H1 (cell line): ENCODE data around the gene BPIFB2. TPM values are rescaled to one million over a fixed set of nuclear protein-coding genes. Genes with fewer than 3 reads are reported as not detected.

ENCODE experiments used
- CTCF ChIA-PET: fragments of 300-600 bp; sonication (Branson Sonifier 250); formaldehyde crosslinking; loops from one replicate; lab custom pipeline; 2021; ENCODE audit not compliant: partially characterized antibody; lab: Charles Lee
- POLR2A ChIA-PET: fragments of 300-600 bp; sonication (Branson Sonifier 250); formaldehyde crosslinking; loops from one replicate; lab custom pipeline; 2021; ENCODE audit warnings: inconsistent platforms; ENCODE audit not compliant: partially characterized antibody; lab: Charles Lee
- DNase-seq, 2 experiments: peaks; one replicate each; pipeline versions ENCODE4 v3.0.0 to v3.0.0-alpha.2; 2010 to 2022; ENCODE audit warnings: low spot score in 2 of 2, low read depth in 1 of 2, mixed read lengths in 1 of 2
- FAIRE-seq: peaks from 2 replicates; lab custom pipeline; 2011; peaks lifted over from hg19 to GRCh38; lab: Jason Lieb, UNC
- H2AFZ ChIP-seq: 2 replicates; pipeline ENCODE4 v1.8.1; 2012; ENCODE audit warnings: low read length, inconsistent platforms
- H2AK5ac ChIP-seq: 2 replicates; pipeline ENCODE4 v1.6.1; 2013; ENCODE audit warnings: low read depth, low read length
- H2BK120ac ChIP-seq: replicated peaks from 2 replicates; pipeline ENCODE3; 2013; ENCODE audit warnings: low read depth, low read length, inconsistent platforms
- H2BK12ac ChIP-seq: 2 replicates; pipeline ENCODE4 v1.6.1; 2013; ENCODE audit warnings: low read depth, low read length
- H2BK15ac ChIP-seq: 2 replicates; pipeline ENCODE4 v1.6.1; 2013; ENCODE audit warnings: low read length
- H2BK20ac ChIP-seq: 2 replicates; pipeline ENCODE4 v1.6.1; 2013; ENCODE audit warnings: low read length
- H2BK5ac ChIP-seq: 2 replicates; pipeline ENCODE4 v1.6.1; 2013; ENCODE audit warnings: low read depth, low read length
- H3K14ac ChIP-seq: 2 replicates; pipeline ENCODE4 v1.6.1; 2013; ENCODE audit warnings: inconsistent platforms; ENCODE audit not compliant: insufficient read length
- H3K18ac ChIP-seq: 2 replicates; pipeline ENCODE4 v1.6.1; 2013; ENCODE audit warnings: low read length; ENCODE audit errors: extremely low read depth
- H3K23ac ChIP-seq: 2 replicates; pipeline ENCODE4 v1.6.1; 2013; ENCODE audit warnings: inconsistent platforms; ENCODE audit not compliant: insufficient read length
- H3K23me2 ChIP-seq: 2 replicates; pipeline ENCODE4 v1.6.1; 2013; ENCODE audit warnings: low read depth, low read length
- H3K27ac ChIP-seq: 2 replicates; pipeline ENCODE4 v1.6.1; 2011; ENCODE audit warnings: low read depth, low read length, inconsistent platforms
- H3K27me3 ChIP-seq, 4 experiments: replicated peaks in 1 of 4; 1 replicate in 1 of 4; 2 replicates in 3 of 4; pipeline versions ENCODE4 v1.6.1 to v1.8.1; 2011 to 2013; ENCODE audit warnings: low read length in 3 of 4, mild to moderate bottlenecking in 3 of 4, inconsistent platforms in 2 of 4, mixed read lengths in 2 of 4, moderate library complexity in 1 of 4; ENCODE audit not compliant: control insufficient read depth in 3 of 4, insufficient read depth in 3 of 4; ENCODE audit errors: extremely low read depth in 1 of 4
- H3K36me3 ChIP-seq, 4 experiments: 2 replicates each; pipeline versions ENCODE4 v1.6.1 to v1.8.1; 2011 to 2013; ENCODE audit warnings: mild to moderate bottlenecking in 4 of 4, low read length in 3 of 4, moderate library complexity in 2 of 4, control low read depth in 1 of 4, inconsistent platforms in 1 of 4; ENCODE audit not compliant: insufficient read depth in 4 of 4, control insufficient read depth in 2 of 4
- H3K4ac ChIP-seq: replicated peaks from 2 replicates; pipeline ENCODE3; 2013; ENCODE audit warnings: low read length, low read depth, mixed read lengths, inconsistent platforms; ENCODE audit not compliant: insufficient read length
- H3K4me1 ChIP-seq, 4 experiments: replicated peaks in 1 of 4; 1 replicate in 1 of 4; 2 replicates in 3 of 4; pipeline versions ENCODE4 v1.6.1 to v1.8.1; 2011 to 2013; ENCODE audit warnings: low read length in 3 of 4, inconsistent platforms in 2 of 4, mixed read lengths in 1 of 4; ENCODE audit not compliant: insufficient read depth in 4 of 4, control insufficient read depth in 3 of 4
- H3K4me2 ChIP-seq, 2 experiments: 2 replicates each; pipeline versions ENCODE4 v1.6.1 to v1.8.1; 2011 to 2013; ENCODE audit warnings: low read depth in 2 of 2, low read length in 2 of 2, control low read depth in 1 of 2, inconsistent platforms in 1 of 2, mild to moderate bottlenecking in 1 of 2; ENCODE audit not compliant: insufficient read depth in 1 of 2
- H3K4me3 ChIP-seq, 4 experiments: fragments of 200-600, 300-600 bp in 1 of 4; sonication (generic), shearing (Covaris generic), sonication (Bioruptor Twin) in 1 of 4; 2 replicates each; pipeline versions ENCODE4 v1.5.1 to v1.8.1; 2011 to 2016; ENCODE audit warnings: low read length in 4 of 4, low read depth in 3 of 4, control low read depth in 2 of 4, inconsistent platforms in 2 of 4, mild to moderate bottlenecking in 2 of 4, mixed read lengths in 1 of 4, moderate library complexity in 1 of 4; ENCODE audit not compliant: insufficient read depth in 2 of 4; ENCODE audit errors: extremely low read depth in 1 of 4
- H3K56ac ChIP-seq: replicated peaks from 2 replicates; pipeline ENCODE3; 2013; ENCODE audit warnings: low read depth, mild to moderate bottlenecking, mixed read lengths, low read length, inconsistent platforms; ENCODE audit not compliant: insufficient read length
- H3K79me1 ChIP-seq: 2 replicates; pipeline ENCODE4 v1.6.1; 2013; ENCODE audit warnings: low read depth, low read length, control low read depth
- H3K79me2 ChIP-seq, 2 experiments: 2 replicates each; pipeline versions ENCODE4 v1.6.1 to v1.8.1; 2012 to 2013; ENCODE audit warnings: low read length in 2 of 2, mild to moderate bottlenecking in 2 of 2, inconsistent platforms in 1 of 2; ENCODE audit not compliant: insufficient read depth in 2 of 2, control insufficient read depth in 1 of 2
- H3K9ac ChIP-seq, 4 experiments: replicated peaks in 1 of 4; 1 replicate in 1 of 4; 2 replicates in 3 of 4; pipeline versions ENCODE4 v1.6.1 to v1.8.1; 2011 to 2013; ENCODE audit warnings: low read depth in 3 of 4, low read length in 3 of 4, control low read depth in 2 of 4, mild to moderate bottlenecking in 2 of 4, moderate library complexity in 2 of 4, inconsistent platforms in 1 of 4; ENCODE audit errors: extremely low read depth in 1 of 4
- H3K9me3 ChIP-seq, 2 experiments: 2 replicates each; pipeline versions ENCODE4 v1.6.1 to v1.8.1; 2012 to 2013; ENCODE audit warnings: mild to moderate bottlenecking in 2 of 2, moderate library complexity in 2 of 2, control low read depth in 1 of 2, inconsistent platforms in 1 of 2, low read depth in 1 of 2, low read length in 1 of 2, mixed read lengths in 1 of 2; ENCODE audit not compliant: insufficient read depth in 2 of 2
- H4K20me1 ChIP-seq, 2 experiments: replicated peaks in 1 of 2; 2 replicates each; pipeline versions ENCODE3 to v1.8.1; 2011 to 2013; ENCODE audit warnings: inconsistent platforms in 2 of 2, low read length in 2 of 2, mild to moderate bottlenecking in 1 of 2; ENCODE audit not compliant: insufficient read depth in 2 of 2, control insufficient read depth in 1 of 2
- H4K5ac ChIP-seq: 2 replicates; pipeline ENCODE4 v1.6.1; 2013; ENCODE audit warnings: low read length, low read depth, mixed read lengths, inconsistent platforms; ENCODE audit not compliant: insufficient read length
- H4K8ac ChIP-seq: 2 replicates; pipeline ENCODE4 v1.8.0; 2013; ENCODE audit warnings: mild to moderate bottlenecking, moderate library complexity, low read length, inconsistent platforms; ENCODE audit not compliant: insufficient read depth; ENCODE audit errors: extremely low read depth
- H4K91ac ChIP-seq: replicated peaks from 2 replicates; pipeline ENCODE3; 2013; ENCODE audit warnings: low read length, mixed read lengths, inconsistent platforms; ENCODE audit not compliant: insufficient read length
- ASH2L ChIP-seq: fragments of 200-600, 300-600 bp; sonication (generic); IDR thresholded peaks from one replicate; pipeline ENCODE4 v1.7.1; 2017; ENCODE audit warnings: low read length
- BACH1 ChIP-seq: IDR thresholded peaks from 2 replicates; pipeline ENCODE4 v1.6.1; 2012; ENCODE audit warnings: low read length, improper control_type of control experiment
- BCL11A ChIP-seq, 2 experiments: IDR thresholded peaks; one replicate each; pipeline ENCODE4 v1.6.1; 2011; ENCODE audit warnings: low read depth in 2 of 2, low read length in 2 of 2, mild to moderate bottlenecking in 2 of 2
- EGR1 ChIP-seq: IDR thresholded peaks from 2 replicates; pipeline ENCODE4 v1.6.1; 2011; ENCODE audit warnings: low read depth, low read length, borderline replicate concordance
- EZH2 ChIP-seq: fragments of 200-600 bp; sonication (generic); IDR thresholded peaks from 2 replicates; pipeline ENCODE4 v1.7.1; 2012; ENCODE audit warnings: low read depth, mild to moderate bottlenecking, moderate library complexity, low read length, inconsistent platforms; ENCODE audit not compliant: severe bottlenecking
- HDAC6 ChIP-seq: IDR thresholded peaks from one replicate; pipeline ENCODE4 v1.7.1; 2012; ENCODE audit warnings: low read depth, mild to moderate bottlenecking, inconsistent platforms, low read length, moderate library complexity
- JUN ChIP-seq: IDR thresholded peaks from 2 replicates; pipeline ENCODE4 v1.6.1; 2011; ENCODE audit warnings: low read depth, mild to moderate bottlenecking, improper control_type of control experiment, low read length
- KDM1A ChIP-seq: fragments of 200-600, 300-600 bp; sonication (generic); IDR thresholded peaks from 2 replicates; pipeline ENCODE4 v1.7.1; 2016; ENCODE audit warnings: mild to moderate bottlenecking, low read length, borderline replicate concordance
- RXRA ChIP-seq: IDR thresholded peaks from 2 replicates; pipeline ENCODE4 v1.6.1; 2011; ENCODE audit warnings: low read depth, mild to moderate bottlenecking, low read length, moderate library complexity; ENCODE audit not compliant: insufficient read depth
- SIX5 ChIP-seq: IDR thresholded peaks from 2 replicates; pipeline ENCODE4 v1.6.1; 2011; ENCODE audit warnings: mild to moderate bottlenecking, low read depth, low read length
- SP2 ChIP-seq: IDR thresholded peaks from 2 replicates; pipeline ENCODE4 v1.6.1; 2012; ENCODE audit warnings: mild to moderate bottlenecking, low read length, inconsistent platforms
- SUZ12 ChIP-seq: fragments of 200-600 bp; sonication (generic); IDR thresholded peaks from 2 replicates; pipeline ENCODE4 v1.6.1; 2012; ENCODE audit warnings: mild to moderate bottlenecking, inconsistent platforms, low read length, moderate library complexity, mixed read lengths
- TEAD4 ChIP-seq: IDR thresholded peaks from 2 replicates; pipeline ENCODE4 v1.6.1; 2012; ENCODE audit warnings: low read depth, low read length, inconsistent platforms, mixed read lengths
- ZNF274 ChIP-seq: IDR thresholded peaks from 2 replicates; pipeline ENCODE4 v1.7.0; 2012; ENCODE audit warnings: low read length, borderline replicate concordance; ENCODE audit errors: extremely low read depth
- WGBS, 2 experiments: shearing (Covaris generic) in 1 of 2; methylation state at CpG; one replicate each; pipeline versions ENCODE4 v1.1.6 to v1.1.7; 2013 to 2015; ENCODE audit warnings: low lambda C conversion rate in 2 of 2, mixed read lengths in 2 of 2, inconsistent platforms in 1 of 2, low coverage in 1 of 2, missing lambda C conversion rate in 1 of 2; ENCODE audit not compliant: insufficient replicate concordance in 2 of 2, insufficient coverage in 1 of 2, insufficient read length in 1 of 2; ENCODE audit errors: extremely low coverage in 1 of 2, missing lambda C conversion rate in 1 of 2; 5-methylcytosine and 5-hydroxymethylcytosine counted together
- polyA plus RNA-seq, 7 experiments: library from polyadenylated mRNA; depleted of rRNA in 3 of 7; stranded (reverse) in 5 of 7; unstranded in 2 of 7; fragments of >200 nt in 5 of 7; fragments of 200-250 nt in 2 of 7; gene quantifications; 1 replicate in 5 of 7; 2 replicates in 1 of 7; 4 replicates in 1 of 7; pipeline versions ENCODE4 v1.2.1 to v1.2.3, GENCODE V29; 2011 to 2013; ENCODE audit warnings: missing spikeins in 2 of 7, mixed read lengths in 2 of 7
- total RNA-seq: library from RNA; stranded (reverse); fragmentation: NEBNext Ultra II Directional; extraction: Animal tissue kit (Norgen Biotek cat#: 25700); gene quantifications from 2 replicates; pipeline ENCODE4 v1.2.1, GENCODE V29; 2021
- TF ChIP-seq, protein P1 (sequence below): IDR thresholded peaks from 2 replicates; pipeline ENCODE4 v1.6.1; 2011; ENCODE audit warnings: low read depth, mild to moderate bottlenecking, low read length; ENCODE audit not compliant: insufficient read depth

BPIFB2 gene
- total and polyA plus RNA-seq, 2 of the 8 experiments (the other 6 are each of a cell fraction or from before 2014, with no cell fraction given): not detected

DNA sequence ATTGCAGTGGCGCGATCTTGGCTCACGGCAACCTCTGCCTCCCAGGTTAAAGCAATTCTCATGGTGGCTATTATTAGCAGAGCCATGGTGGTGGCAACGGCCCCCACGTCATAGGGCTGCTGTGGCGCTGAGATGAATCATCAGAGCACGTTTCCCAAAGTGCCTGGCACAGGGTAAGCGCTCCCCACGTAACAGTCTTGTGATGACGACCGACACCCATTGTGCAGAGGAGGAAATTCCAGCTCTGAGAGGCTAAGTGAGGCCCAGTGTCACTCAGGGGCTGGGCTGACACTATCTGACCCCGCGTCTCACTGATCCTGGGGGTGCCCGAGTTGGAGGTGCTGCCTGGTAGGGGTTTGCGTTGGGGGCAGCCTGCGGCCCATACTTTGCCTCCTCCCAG is 19.5 kb upstream of the BPIFB2 start:
- no peak overlapping the region for H2BK12ac ChIP-seq
- no peak overlapping the region for H3K56ac ChIP-seq
- DNase-seq: no peak
- H2BK20ac ChIP-seq: no peak overlapping the region
- H3K14ac ChIP-seq: no peak overlapping the region
- no peak overlapping the region for H2AFZ ChIP-seq
- ChIA-PET POLR2A (no interaction called here), CTCF (interaction anchor here (0.6 to 5.1 kb wide), 4 partner anchors 16 to 108 kb away, joined by 4 to 23 read pairs (median 11); partner anchors contain the start of gene SUN5)
- no peak overlapping the region for H2BK5ac ChIP-seq
- no peak overlapping the region for H3K27ac ChIP-seq
- 92% methylated on average over 16 of the region's 16 CpGs; no CpG with 5 or more reads in 1 of the 2 experiments for WGBS, 2 experiments
- H4K20me1 ChIP-seq: no peaks in the 10 kb centered on the region
- H3K36me3 ChIP-seq: no peaks in the 10 kb centered on the region
- H3K18ac ChIP-seq: no peak overlapping the region
- no peak overlapping the region for H3K4me3 ChIP-seq
- no peak overlapping the region for H2AK5ac ChIP-seq
- H4K8ac ChIP-seq: no peak overlapping the region
- H3K79me1 ChIP-seq: no peaks in the 10 kb centered on the region
- H3K9ac ChIP-seq: no peak overlapping the region
- no peak for FAIRE-seq
- no peak overlapping the region for H4K5ac ChIP-seq
- H3K4me1 ChIP-seq: no peaks in the 10 kb centered on the region; a peak in 1 of 7 replicates
- no peaks in the 10 kb centered on the region for H3K79me2 ChIP-seq
- H4K91ac ChIP-seq: no peak overlapping the region
- H2BK120ac ChIP-seq: no peak overlapping the region
- H3K23ac ChIP-seq: no peak overlapping the region
- no peaks in the 10 kb centered on the region for H3K9me3 ChIP-seq
- H3K23me2 ChIP-seq: no peaks in the 10 kb centered on the region
- no peak overlapping the region for H3K4me2 ChIP-seq
- H3K27me3 ChIP-seq: no peaks in the 10 kb centered on the region
- H3K4ac ChIP-seq: no peak overlapping the region
- H2BK15ac ChIP-seq: no peak overlapping the region
- TF ChIP-seq RXRA: no peak
- no peak for TF ChIP-seq TEAD4
- TF ChIP-seq ZNF274: no peak
- TF ChIP-seq EZH2: no peak
- TF ChIP-seq, protein P1, sequence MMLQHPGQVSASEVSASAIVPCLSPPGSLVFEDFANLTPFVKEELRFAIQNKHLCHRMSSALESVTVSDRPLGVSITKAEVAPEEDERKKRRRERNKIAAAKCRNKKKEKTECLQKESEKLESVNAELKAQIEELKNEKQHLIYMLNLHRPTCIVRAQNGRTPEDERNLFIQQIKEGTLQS: no peak
- TF ChIP-seq BACH1: no peak
- TF ChIP-seq EGR1: no peak
- TF ChIP-seq ASH2L: no peak
- no peak for TF ChIP-seq KDM1A
- TF ChIP-seq JUN: no peak
- no peak for TF ChIP-seq SIX5
- no peak for TF ChIP-seq BCL11A (IDR thresholded peaks at IDR 0.05; ENCODE audit: low read depth in 2 of 2, low read length in 2 of 2)
- TF ChIP-seq HDAC6: no peak
- TF ChIP-seq SP2: no peak
- no peak for TF ChIP-seq SUZ12
